Activated T-cell treated with anti-CD3 and anti-CD28 coated beads, Interleukin-2, amount 50 U/mL, for 72 hours (primary cell): ENCODE data around the gene SART3. TPM values are rescaled to one million over a fixed set of nuclear protein-coding genes. Genes with fewer than 3 reads are reported as not detected.
"Not testable (repeated sequence)": the region's sequence is repeated elsewhere in the genome, so short reads cannot be mapped to it uniquely, and the experiment has no call there.

Experiments
- ATAC-seq, 2 donors: fragments of 150-1000 bp; cut with Tn5 transposase; replicated peaks in 1 of 2; 2 replicates each; pipeline ENCODE4 v1.10.0; 2021; ENCODE audit warnings: moderate library complexity in 2 of 2, mild to moderate bottlenecking in 1 of 2
- DNase-seq, 2 donors: peaks; one replicate each; pipeline ENCODE4 v3.0.0; 2021 to 2022; ENCODE audit warnings: mixed read lengths in 1 of 2
- H3K27ac Mint-ChIP-seq: one replicate; pipeline ENCODE4 v1.8.0; 2022; ENCODE audit warnings: mild to moderate bottlenecking, moderate library complexity, mixed read lengths
- H3K27me3 Mint-ChIP-seq: one replicate; pipeline ENCODE4 v1.8.0; 2022; ENCODE audit warnings: low read depth, mixed read lengths
- H3K36me3 Mint-ChIP-seq, 2 donors: one replicate each; pipeline ENCODE4 v1.8.0; 2022; ENCODE audit warnings: mixed read lengths in 2 of 2, mild to moderate bottlenecking in 1 of 2; ENCODE audit not compliant: insufficient read depth in 2 of 2
- H3K4me1 Mint-ChIP-seq: one replicate; pipeline ENCODE4 v1.8.0; 2022; ENCODE audit warnings: low read depth, mixed read lengths
- H3K4me3 Mint-ChIP-seq, 2 donors: one replicate each; pipeline ENCODE4 v1.8.0; 2022; ENCODE audit warnings: mild to moderate bottlenecking in 2 of 2, mixed read lengths in 2 of 2, moderate library complexity in 2 of 2
- H3K9me3 Mint-ChIP-seq, 2 donors: one replicate each; pipeline ENCODE4 v1.8.0; 2022; ENCODE audit warnings: mixed read lengths in 2 of 2
- total RNA-seq, 2 donors: library from RNA; stranded (reverse); gene quantifications; one replicate each; pipeline ENCODE4 v1.2.3, GENCODE V29; 2022

SART3 gene
- total RNA-seq, 2 donors from 2014 or later = 75.7 to 78.8 TPM

- Mint-ChIP-seq H3K9me3 (no peaks in the 10 kb centered on the region), H3K4me3 (no peak overlapping the region), H3K36me3 (no peaks in the 10 kb centered on the region), H3K27ac (no peak overlapping the region), H3K4me1 (no peaks in the 10 kb centered on the region), H3K27me3 (no peaks in the 10 kb centered on the region)
- no peak for DNase-seq
- no peak for ATAC-seq
These were observed 31.3 kb upstream of the SART3 start for GRCh38 chr12:108592033-108592909.

- no peak for ATAC-seq
- no peak for DNase-seq
- Mint-ChIP-seq H3K4me1 (no peaks in the 10 kb centered on the region), H3K4me3 (no peak overlapping the region), H3K36me3 (no peaks in the 10 kb centered on the region), H3K9me3 (no peaks in the 10 kb centered on the region), H3K27me3 (no peaks in the 10 kb centered on the region), H3K27ac (no peak overlapping the region)
These were observed 30.5 kb upstream of the SART3 start for GRCh38 chr12:108591267-108591980.

- ATAC-seq, DNase-seq, H3K27me3 Mint-ChIP-seq, H3K4me1 Mint-ChIP-seq, H3K36me3 Mint-ChIP-seq, H3K9me3 Mint-ChIP-seq, H3K27ac Mint-ChIP-seq, H3K4me3 Mint-ChIP-seq: not testable (repeated sequence)
These were observed 29.5 kb upstream of the SART3 start for GRCh38 chr12:108590463-108590862.

GRCh38 chr12:108589840-108590229 is 28.9 kb upstream of the SART3 start:
- DNase-seq (no peak), ATAC-seq (no peak)
- Mint-ChIP-seq H3K36me3 (no peaks in the 10 kb centered on the region), H3K9me3 (no peaks in the 10 kb centered on the region), H3K27ac (no peak overlapping the region), H3K27me3 (peaks cover 1% of the 10 kb centered on the region), H3K4me1 (no peaks in the 10 kb centered on the region), H3K4me3 (no peak overlapping the region)

GRCh38 chr12:108589028-108589839 is 28.3 kb upstream of the SART3 start:
- Mint-ChIP-seq H3K36me3 (no peaks in the 10 kb centered on the region), H3K4me1 (no peaks in the 10 kb centered on the region), H3K4me3 (no peak overlapping the region), H3K27me3 (peaks cover 5% of the 10 kb centered on the region), H3K9me3 (no peaks in the 10 kb centered on the region), H3K27ac (no peak overlapping the region)
- no peak for DNase-seq
- no peak for ATAC-seq

- Mint-ChIP-seq H3K4me3 (no peak overlapping the region), H3K27ac (no peak overlapping the region), H3K9me3 (no peaks in the 10 kb centered on the region), H3K27me3 (peaks cover 5% of the 10 kb centered on the region), H3K4me1 (no peaks in the 10 kb centered on the region), H3K36me3 (no peaks in the 10 kb centered on the region)
- no peak for DNase-seq
- ATAC-seq = no peak
These were observed 26.9 kb upstream of the SART3 start for GRCh38 chr12:108587826-108588225.

GRCh38 chr12:108586306-108586705 is 25.3 kb upstream of the SART3 start:
- DNase-seq = no peak
- Mint-ChIP-seq H3K4me1 (no peaks in the 10 kb centered on the region), H3K9me3 (no peaks in the 10 kb centered on the region), H3K4me3 (no peak overlapping the region), H3K27me3 (peaks cover 5% of the 10 kb centered on the region), H3K36me3 (no peaks in the 10 kb centered on the region), H3K27ac (no peak overlapping the region)
- no peak for ATAC-seq

GRCh38 chr12:108585864-108586263 is 24.9 kb upstream of the SART3 start:
- peaks cover 5% of the 10 kb centered on the region for H3K27me3 Mint-ChIP-seq
- no peaks in the 10 kb centered on the region for H3K4me1 Mint-ChIP-seq
- no peak for ATAC-seq
- H3K9me3 Mint-ChIP-seq = no peaks in the 10 kb centered on the region
- no peak overlapping the region for H3K4me3 Mint-ChIP-seq
- no peak overlapping the region for H3K27ac Mint-ChIP-seq
- no peaks in the 10 kb centered on the region for H3K36me3 Mint-ChIP-seq
- DNase-seq = no peak

- Mint-ChIP-seq H3K27ac (no peak overlapping the region), H3K4me3 (no peak overlapping the region), H3K9me3 (no peaks in the 10 kb centered on the region), H3K27me3 (peaks cover 5% of the 10 kb centered on the region), H3K4me1 (no peaks in the 10 kb centered on the region), H3K36me3 (no peaks in the 10 kb centered on the region)
- no peak for ATAC-seq
- DNase-seq = no peak
These were observed 23.6 kb upstream of the SART3 start for GRCh38 chr12:108584456-108585065.

GRCh38 chr12:108583991-108584390 is 23.0 kb upstream of the SART3 start:
- Mint-ChIP-seq H3K9me3 (peaks cover 1 to 2% of the 10 kb centered on the region in 2 donors), H3K4me3 (no peak overlapping the region), H3K4me1 (no peaks in the 10 kb centered on the region), H3K27ac (no peak overlapping the region), H3K36me3 (no peaks in the 10 kb centered on the region), H3K27me3 (peaks cover 5% of the 10 kb centered on the region)
- ATAC-seq (no peak), DNase-seq (no peak)

GRCh38 chr12:108582978-108583770 is 22.2 kb upstream of the SART3 start:
- H3K36me3 Mint-ChIP-seq = peaks cover 0 to 2% of the 10 kb centered on the region in 2 donors
- no peaks in the 10 kb centered on the region for H3K4me1 Mint-ChIP-seq
- no peak overlapping the region for H3K27ac Mint-ChIP-seq
- H3K9me3 Mint-ChIP-seq = peaks cover 7 to 9% of the 10 kb centered on the region in 2 donors
- ATAC-seq (no peak), DNase-seq (no peak)
- H3K4me3 Mint-ChIP-seq = no peak overlapping the region
- H3K27me3 Mint-ChIP-seq = peaks cover 5% of the 10 kb centered on the region

GRCh38 chr12:108582509-108582908 is 21.5 kb upstream of the SART3 start:
- Mint-ChIP-seq H3K36me3 (peaks cover 0 to 2% of the 10 kb centered on the region in 2 donors), H3K27ac (no peak overlapping the region), H3K9me3 (peaks cover 7 to 10% of the 10 kb centered on the region in 2 donors), H3K4me1 (no peaks in the 10 kb centered on the region), H3K4me3 (no peak overlapping the region), H3K27me3 (peaks cover 5% of the 10 kb centered on the region)
- no peak for DNase-seq
- no peak for ATAC-seq
